SHP77 treated with DMSO at 0.1 percent for 48 hours (cell line): ENCODE data around the gene MLF1.

Experiments
- DNase-seq: peaks from one replicate; lab custom pipeline; 2025; lab: John Stamatoyannopoulos, UW

Gene MLF1

GRCh38 chr3:158574646-158575045, 3.7 kb downstream of the MLF1 start:
- no peak for DNase-seq

DNA sequence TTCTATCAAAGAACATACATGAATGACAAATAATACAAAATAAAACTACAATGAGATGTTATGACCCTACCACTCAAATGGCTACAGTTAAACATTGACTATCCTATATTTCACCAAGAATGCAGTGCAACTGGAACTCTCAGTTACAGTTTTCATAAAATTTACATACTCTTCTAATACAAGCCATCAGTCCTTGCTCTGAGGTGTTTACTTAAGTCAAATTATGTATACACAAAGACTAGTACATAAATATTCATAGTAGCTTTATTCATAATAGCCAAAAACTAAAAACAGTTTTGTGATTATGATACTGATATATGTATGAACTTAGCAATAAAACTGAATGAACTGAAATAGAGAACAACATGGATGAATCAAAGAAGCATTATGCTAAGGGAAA, 19.2 kb downstream of the MLF1 start:
- DNase-seq: no peak

DNA sequence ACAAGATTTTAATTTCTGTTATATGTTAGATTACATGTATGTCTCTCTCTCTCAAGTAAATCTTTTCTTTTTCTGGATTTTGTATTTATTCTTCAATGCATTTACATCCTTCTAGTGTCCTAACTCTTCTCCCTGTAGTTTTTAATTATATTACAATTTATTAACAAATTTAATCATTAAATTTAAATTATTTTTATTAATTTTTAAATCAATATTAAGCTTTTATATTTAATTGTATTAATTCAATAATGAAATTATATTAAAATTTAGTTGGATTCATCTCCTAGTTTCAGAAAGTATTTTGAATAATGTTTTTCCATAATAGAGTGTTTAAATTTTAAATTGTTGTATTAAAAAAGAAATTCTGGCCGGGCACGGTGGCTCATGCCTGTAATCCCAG, 29.8 kb downstream of the MLF1 start:
- no peak for DNase-seq

GRCh38 chr3:158602227-158602626, 31.2 kb downstream of the MLF1 start:
- no peak for DNase-seq

- no peak for DNase-seq
Observed at GRCh38 chr3:158617982-158618875, 47.2 kb downstream of the MLF1 start.

GRCh38 chr3:158625881-158626280, 54.9 kb downstream of the MLF1 start:
- no peak for DNase-seq

DNA sequence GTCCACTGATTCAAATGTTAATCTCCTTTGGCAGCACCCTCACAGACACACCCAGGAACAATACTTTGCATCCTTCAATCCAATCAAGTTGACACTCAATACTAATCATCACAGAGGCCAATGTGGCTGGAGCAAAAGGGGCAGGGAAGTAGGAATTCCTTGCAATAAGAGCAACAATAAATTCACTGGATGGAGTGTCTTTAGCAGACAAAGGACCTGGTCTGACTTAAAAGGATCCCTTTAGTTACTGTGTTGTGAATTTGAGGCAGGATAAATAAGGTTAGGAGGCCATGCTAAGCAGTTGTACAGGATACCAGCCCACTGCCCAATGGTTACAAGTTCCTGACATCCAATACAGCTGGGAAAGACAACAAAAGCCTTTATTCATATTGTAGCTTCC, 61.0 kb downstream of the MLF1 start:
- no peak for DNase-seq

- no peak for DNase-seq
Observed at GRCh38 chr3:158640646-158641045, 69.7 kb downstream of the MLF1 start.

GRCh38 chr3:158642005-158642404, 71.0 kb downstream of the MLF1 start:
- DNase-seq: no peak

GRCh38 chr3:158642474-158643210, 71.6 kb downstream of the MLF1 start:
- DNase-seq: no peak

GRCh38 chr3:158644345-158644908, 73.4 kb downstream of the MLF1 start, which contains the start of gene GFM1:
Gene GFM1 (plus strand): TSS chr3:158644527. CDS start chr3:158644635, 108 bp downstream.
- peak; percentile 96 for DNase-seq

GRCh38 chr3:158649791-158650190, 78.8 kb downstream of the MLF1 start:
- no peak for DNase-seq

GRCh38 chr3:158651192-158651591, 80.2 kb downstream of the MLF1 start:
- no peak for DNase-seq

DNA sequence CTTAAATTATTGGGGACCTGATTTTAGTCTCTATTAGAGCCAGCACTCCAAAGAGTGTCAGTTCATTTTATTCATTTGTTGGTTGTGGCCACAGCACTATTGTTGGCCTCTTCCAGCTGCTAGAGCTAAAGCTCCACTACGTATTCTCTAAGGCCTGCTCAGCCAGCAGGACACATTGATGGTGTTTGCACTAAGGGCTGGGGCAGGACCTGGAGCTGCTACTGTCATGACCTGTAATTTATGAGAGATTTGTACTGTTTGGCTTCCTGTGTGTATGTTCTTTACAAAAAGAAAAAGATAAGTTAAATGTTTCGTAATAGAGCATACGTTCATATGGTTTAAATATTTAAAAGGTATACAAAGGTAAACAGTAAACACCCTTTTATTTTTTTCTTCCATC, 81.5 kb downstream of the MLF1 start:
- no peak for DNase-seq
